ENCODE data around the gene IFNL2.
"Not testable (repeated sequence)": the region's sequence is repeated elsewhere in the genome, so short reads cannot be mapped to it uniquely, and the experiment has no call there.

The IFNL2 gene

GRCh38 chr19:39253374-39254149, 14.6 kb upstream of the IFNL2 start:
- DNase-seq (ENCODE audit: low spot score), result no peak

- DNase-seq (ENCODE audit: low spot score), result no peak
Measured at GRCh38 chr19:39254531-39255345, 13.5 kb upstream of the IFNL2 start.

GRCh38 chr19:39257227-39257626, 11.0 kb upstream of the IFNL2 start:
- no peak for DNase-seq (ENCODE audit: low spot score)

GRCh38 chr19:39261704-39262103, 6.5 kb upstream of the IFNL2 start:
- no peak for DNase-seq (ENCODE audit: low spot score)

GRCh38 chr19:39262496-39262895, 5.7 kb upstream of the IFNL2 start:
- no peak for DNase-seq (ENCODE audit: low spot score)

- DNase-seq (ENCODE audit: low spot score), result no peak
Measured at GRCh38 chr19:39263912-39264305, 4.3 kb upstream of the IFNL2 start.

- DNase-seq (ENCODE audit: low spot score), result no peak
Measured at GRCh38 chr19:39264306-39265290, 3.6 kb upstream of the IFNL2 start.

GRCh38 chr19:39265321-39265916, 2.8 kb upstream of the IFNL2 start:
- DNase-seq (ENCODE audit: low spot score), result no peak

- DNase-seq (ENCODE audit: low spot score), result not testable (repeated sequence)
Measured at GRCh38 chr19:39268531-39269223, 481 bp downstream of the IFNL2 start.

GRCh38 chr19:39269369-39269768, 1.2 kb downstream of the IFNL2 start:
- DNase-seq (ENCODE audit: low spot score), result not testable (repeated sequence)

GRCh38 chr19:39270036-39270871, 2.1 kb downstream of the IFNL2 start:
- no peak for DNase-seq (ENCODE audit: low spot score)

- not testable (repeated sequence) for DNase-seq (ENCODE audit: low spot score)
Measured at GRCh38 chr19:39273859-39274258, 5.7 kb downstream of the IFNL2 start.

- DNase-seq (ENCODE audit: low spot score), result no peak
Measured at GRCh38 chr19:39275578-39275977, 7.4 kb downstream of the IFNL2 start.

GRCh38 chr19:39276740-39277139, 8.5 kb downstream of the IFNL2 start:
- no peak for DNase-seq (ENCODE audit: low spot score)

- DNase-seq (ENCODE audit: low spot score), result no peak
Measured at GRCh38 chr19:39277598-39277997, 9.4 kb downstream of the IFNL2 start.

- no peak for DNase-seq (ENCODE audit: low spot score)
Measured at GRCh38 chr19:39282021-39282420, 13.8 kb downstream of the IFNL2 start.

- DNase-seq (ENCODE audit: low spot score), result no peak
Measured at GRCh38 chr19:39284032-39284431, 15.8 kb downstream of the IFNL2 start.

- no peak for DNase-seq (ENCODE audit: low spot score)
Measured at GRCh38 chr19:39293394-39293793, 25.2 kb downstream of the IFNL2 start.

- DNase-seq (ENCODE audit: low spot score), result no peak
Measured at GRCh38 chr19:39296055-39296645, 28.0 kb downstream of the IFNL2 start, which contains the start of gene IFNL1. Gene IFNL1, plus strand, starts transcription at chr19:39296407. Its CDS starts 15 bp downstream, at chr19:39296422.

GRCh38 chr19:39296906-39297305, 28.7 kb downstream of the IFNL2 start:
- DNase-seq (ENCODE audit: low spot score), result no peak

Measured in GM03348 (cell line).